Measurements from ENCODE around the gene MPHOSPH9.
"Not testable (repeated sequence)": the region's sequence is repeated elsewhere in the genome, so short reads cannot be mapped to it uniquely, and the experiment has no call there.

MPHOSPH9 gene

GRCh38 chr12:123253641-123254459 lies 20.9 kb upstream of the MPHOSPH9 start:
- DNase-seq, result no peak

- not testable (repeated sequence) for DNase-seq
Measured at GRCh38 chr12:123252365-123252764, 19.4 kb upstream of the MPHOSPH9 start.

GRCh38 chr12:123251403-123252076 lies 18.6 kb upstream of the MPHOSPH9 start:
- DNase-seq, result peak; percentile 19

- DNase-seq, result peak; percentile 23
Measured at GRCh38 chr12:123250471-123251383, 17.8 kb upstream of the MPHOSPH9 start.

GRCh38 chr12:123248996-123249741 lies 16.2 kb upstream of the MPHOSPH9 start:
- peak; percentile 17 for DNase-seq

GRCh38 chr12:123248129-123248528 lies 15.2 kb upstream of the MPHOSPH9 start:
- DNase-seq, result not testable (repeated sequence)

GRCh38 chr12:123245678-123246077 lies 12.7 kb upstream of the MPHOSPH9 start:
- DNase-seq, result no peak

GRCh38 chr12:123243671-123244262 lies 10.8 kb upstream of the MPHOSPH9 start:
- DNase-seq, result no peak

- no peak for DNase-seq
Measured at GRCh38 chr12:123242116-123242904, 9.4 kb upstream of the MPHOSPH9 start.

- no peak for DNase-seq
Measured at GRCh38 chr12:123238961-123239360, 6.0 kb upstream of the MPHOSPH9 start.

GRCh38 chr12:123238330-123238682 lies 5.4 kb upstream of the MPHOSPH9 start:
- no peak for DNase-seq

- peak; percentile 84 for DNase-seq
Measured at GRCh38 chr12:123237646-123238329, 4.8 kb upstream of the MPHOSPH9 start.

GRCh38 chr12:123233505-123234308 lies 766 bp upstream of the MPHOSPH9 start:
- no peak for DNase-seq

GRCh38 chr12:123232472-123232806 lies 502 bp downstream of the MPHOSPH9 start:
- DNase-seq, result no peak

GRCh38 chr12:123231931-123232330 lies 1.0 kb downstream of the MPHOSPH9 start:
- no peak for DNase-seq

- no peak for DNase-seq
Measured at GRCh38 chr12:123229051-123229450, 3.9 kb downstream of the MPHOSPH9 start.

- DNase-seq, result no peak
Measured at GRCh38 chr12:123227581-123228258, 5.2 kb downstream of the MPHOSPH9 start.

GRCh38 chr12:123225443-123225842 lies 7.5 kb downstream of the MPHOSPH9 start:
- no peak for DNase-seq

GRCh38 chr12:123223241-123223668 lies 9.7 kb downstream of the MPHOSPH9 start:
- peak; percentile 74 for DNase-seq
